Stimulated activated CD8-positive, alpha-beta memory T cell treated with anti-CD3 and anti-CD28 coated beads, Interleukin-4, amount 100 ng/mL, for 1 hour (primary cell): ENCODE data around the gene EIF2D.
"Not testable (repeated sequence)": the region's sequence is repeated elsewhere in the genome, so short reads cannot be mapped to it uniquely, and the experiment has no call there.

Experiments
- DNase-seq, 2 donors: peaks; one replicate each; pipeline ENCODE4 v3.0.0-alpha.2; 2020; ENCODE audit warnings: low read depth in 2 of 2, low spot score in 1 of 2

The EIF2D gene

GRCh38 chr1:206588492-206588891 lies 23.8 kb downstream of the EIF2D start:
- DNase-seq: no peak

DNA sequence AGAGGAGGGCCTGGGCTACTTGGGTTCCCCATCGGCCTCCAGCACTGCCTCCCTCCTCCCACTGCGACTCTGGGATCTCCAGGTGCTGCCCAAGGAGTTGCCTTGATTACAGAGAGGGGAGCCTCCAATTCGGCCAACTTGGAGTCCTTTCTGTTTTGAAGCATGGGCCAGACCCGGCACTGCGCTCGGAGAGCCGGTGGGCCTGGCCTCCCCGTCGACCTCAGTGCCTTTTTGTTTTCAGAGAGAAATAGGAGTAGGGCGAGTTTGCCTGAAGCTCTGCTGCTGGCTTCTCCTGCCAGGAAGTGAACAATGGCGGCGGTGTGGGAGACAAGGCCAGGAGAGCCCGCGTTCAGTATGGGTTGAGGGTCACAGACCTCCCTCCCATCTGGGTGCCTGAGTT lies 24.4 kb downstream of the EIF2D start:
- DNase-seq: no peak

DNA sequence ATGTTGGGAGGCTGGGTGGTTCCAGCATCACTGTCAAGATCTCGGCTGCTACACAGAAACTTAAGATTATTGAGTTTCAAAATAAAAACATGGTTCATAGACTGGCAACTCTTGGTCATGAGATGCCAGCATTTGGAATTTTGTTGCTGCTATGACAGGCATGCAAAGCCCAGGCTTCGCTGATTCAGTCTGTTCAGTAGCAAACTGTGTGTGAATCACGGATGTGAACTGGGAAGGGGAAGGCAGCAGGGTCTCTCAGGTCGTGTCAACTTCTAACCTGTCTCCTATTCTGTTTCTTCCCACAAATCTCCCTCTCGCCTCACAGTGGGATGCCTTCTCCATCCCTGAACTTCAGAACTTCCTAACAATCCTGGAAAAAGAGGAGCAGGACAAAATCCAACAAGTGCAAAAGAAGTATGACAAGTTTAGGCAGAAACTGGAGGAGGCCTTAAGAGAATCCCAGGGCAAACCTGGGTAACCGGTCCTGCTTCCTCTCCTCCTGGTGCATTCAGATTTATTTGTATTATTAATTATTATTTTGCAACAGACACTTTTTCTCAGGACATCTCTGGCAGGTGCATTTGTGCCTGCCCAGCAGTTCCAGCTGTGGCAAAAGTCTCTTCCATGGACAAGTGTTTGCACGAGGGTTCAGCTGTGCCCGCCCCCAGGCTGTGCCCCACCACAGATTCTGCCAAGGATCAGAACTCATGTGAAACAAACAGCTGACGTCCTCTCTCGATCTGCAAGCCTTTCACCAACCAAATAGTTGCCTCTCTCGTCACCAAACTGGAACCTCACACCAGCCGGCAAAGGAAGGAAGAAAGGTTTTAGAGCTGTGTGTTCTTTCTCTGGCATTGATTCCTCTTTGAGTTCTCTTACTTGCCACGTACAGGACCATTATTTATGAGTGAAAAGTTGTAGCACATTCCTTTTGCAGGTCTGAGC lies 25.5 kb downstream of the EIF2D start:
- DNase-seq: no peak

GRCh38 chr1:206584683-206585082 lies 27.6 kb downstream of the EIF2D start:
- DNase-seq: no peak

DNA sequence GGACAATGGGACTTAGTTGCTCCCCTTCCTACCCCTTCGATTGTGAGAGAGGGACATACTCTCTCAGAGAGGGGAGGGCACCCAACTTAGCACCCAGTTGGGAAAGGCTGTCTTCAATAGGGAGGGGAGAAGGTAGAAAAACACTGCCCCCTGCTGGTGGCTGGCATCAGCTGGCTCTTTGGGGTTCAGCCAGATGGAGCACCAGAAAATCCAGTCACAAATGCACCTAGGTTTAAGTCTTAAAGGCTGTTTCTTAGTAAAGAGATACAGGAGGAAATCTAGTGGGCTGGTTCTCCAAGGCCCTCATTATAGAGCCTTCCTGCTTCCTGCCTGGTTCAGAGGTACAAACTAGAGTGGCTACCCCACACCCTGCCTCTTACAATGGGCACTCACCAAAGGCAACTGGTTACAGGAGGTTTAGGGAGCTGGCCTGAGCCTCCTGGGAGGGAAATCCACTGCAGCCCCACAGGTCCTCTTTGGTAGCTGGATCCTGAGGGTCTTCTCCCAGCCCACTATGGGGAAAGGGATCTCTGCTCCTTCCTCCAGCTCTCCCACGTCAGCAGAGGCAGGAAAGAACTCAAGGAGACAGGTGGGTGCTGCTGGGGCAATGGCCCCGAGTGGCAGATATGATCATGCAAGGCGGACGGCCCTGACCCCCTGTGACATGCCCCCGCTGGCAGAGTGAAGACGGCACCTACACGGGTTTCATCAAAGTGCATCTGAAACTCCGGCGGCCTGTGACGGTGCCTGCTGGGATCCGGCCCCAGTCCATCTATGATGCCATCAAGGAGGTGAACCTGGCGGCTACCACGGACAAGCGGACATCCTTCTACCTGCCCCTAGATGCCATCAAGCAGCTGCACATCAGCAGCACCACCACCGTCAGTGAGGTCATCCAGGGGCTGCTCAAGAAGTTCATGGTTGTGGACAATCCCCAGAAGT lies 28.3 kb downstream of the EIF2D start:
- DNase-seq: peak; percentile 79 to 85

- no peak for DNase-seq
Observed at GRCh38 chr1:206582971-206583706, 29.1 kb downstream of the EIF2D start.

DNA sequence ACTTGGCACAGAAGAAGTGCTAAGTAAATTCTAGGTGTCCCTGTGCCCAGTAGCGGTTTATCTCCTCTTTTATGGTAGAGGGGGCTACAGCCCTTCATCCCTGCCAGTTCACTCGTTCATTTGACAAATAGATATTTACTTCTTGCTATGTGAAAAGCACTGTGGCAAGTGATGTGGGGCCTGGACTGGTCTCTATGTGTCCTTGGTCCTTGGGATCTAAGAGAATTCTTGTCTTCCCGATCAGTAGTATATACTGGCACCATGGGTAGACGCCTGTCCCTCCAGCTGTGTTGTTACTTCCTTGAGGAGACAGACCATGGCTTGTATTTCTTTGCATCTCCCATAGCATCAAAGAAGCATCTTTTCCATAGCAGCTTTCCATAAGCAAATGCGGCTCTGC lies 29.7 kb downstream of the EIF2D start:
- DNase-seq: no peak

- DNase-seq: peak in 1 of 2 donors; percentile 66
Observed at GRCh38 chr1:206581571-206581981, 30.7 kb downstream of the EIF2D start.

GRCh38 chr1:206581114-206581497 lies 31.2 kb downstream of the EIF2D start:
- DNase-seq: not testable (repeated sequence)

- DNase-seq: no peak
Observed at GRCh38 chr1:206580438-206581113, 31.7 kb downstream of the EIF2D start.

GRCh38 chr1:206579747-206580437 lies 32.4 kb downstream of the EIF2D start:
- peak; percentile 61 to 77 for DNase-seq

DNA sequence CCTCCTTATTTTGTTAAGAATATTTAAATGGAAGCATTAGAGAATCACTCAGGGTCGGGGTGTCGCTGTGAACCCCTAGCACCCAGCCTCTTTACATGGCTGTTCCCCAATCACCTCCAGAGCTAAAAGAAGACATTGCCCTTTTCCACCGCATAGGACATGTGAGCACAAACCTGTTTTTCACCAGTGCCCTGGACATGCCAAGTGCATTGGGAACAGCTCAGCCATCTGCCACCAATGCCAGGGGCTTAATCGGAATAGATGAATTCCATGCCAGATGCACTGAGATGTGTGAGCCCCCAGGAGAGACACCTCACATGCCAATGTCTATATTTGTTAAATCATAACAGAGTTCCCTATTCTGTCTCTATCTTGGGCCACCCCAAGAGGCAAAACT lies 33.3 kb downstream of the EIF2D start:
- DNase-seq: no peak

GRCh38 chr1:206578068-206578977 lies 33.9 kb downstream of the EIF2D start:
- DNase-seq: no peak

DNA sequence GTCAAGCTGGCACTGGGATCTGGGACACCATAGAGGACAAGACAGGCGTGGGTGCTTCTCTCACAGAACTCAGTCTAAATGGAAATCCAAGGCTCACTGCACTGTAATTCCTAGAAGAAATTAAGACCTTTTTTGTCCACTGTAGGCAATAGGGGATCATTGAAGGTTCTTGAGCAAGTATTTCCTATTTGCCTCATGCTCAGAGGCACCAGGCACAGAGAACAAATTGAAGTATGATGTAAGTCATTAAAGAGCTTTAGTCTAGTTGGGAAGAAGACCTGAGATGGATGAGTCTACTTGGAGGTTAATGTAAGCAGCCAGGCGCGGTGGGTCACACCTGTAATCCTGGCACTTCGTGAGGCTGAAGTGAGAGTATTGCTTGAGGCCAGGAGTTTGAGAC lies 34.6 kb downstream of the EIF2D start:
- no peak for DNase-seq

- DNase-seq: no peak
Observed at GRCh38 chr1:206575894-206576737, 36.1 kb downstream of the EIF2D start.

GRCh38 chr1:206575165-206575893 lies 36.9 kb downstream of the EIF2D start:
- no peak for DNase-seq

DNA sequence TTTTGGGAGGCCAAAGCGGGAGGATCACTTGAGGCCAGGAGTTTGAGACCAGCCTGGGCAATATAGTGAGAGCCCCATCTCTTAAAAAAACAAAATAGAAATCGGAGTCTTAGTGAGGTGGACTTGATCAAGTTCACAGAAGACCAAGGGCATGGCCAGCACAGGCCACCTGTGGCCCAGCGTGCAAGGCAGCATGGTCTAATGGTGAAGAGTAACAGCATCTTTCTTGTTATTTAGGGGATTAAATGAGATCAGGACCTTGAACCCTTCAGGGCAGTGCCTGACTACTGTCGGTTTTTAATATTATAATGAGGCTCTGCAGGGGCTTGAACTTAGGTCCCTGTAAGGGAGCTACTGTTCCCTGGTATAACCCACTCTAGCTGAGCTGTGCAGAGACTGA lies 38.5 kb downstream of the EIF2D start:
- no peak for DNase-seq
